Pancreas (tissue), 10 donors: ENCODE measurements around the gene ANK2. TPM values are rescaled to one million over a fixed set of nuclear protein-coding genes. Genes with fewer than 3 reads are reported as not detected.

Experiments
- ATAC-seq, 4 donors: fragments of 200-7000 bp; cut with Tn5 transposase; one replicate each; pipeline versions ENCODE4 v1.8.0 to v1.9.1; 2020; ENCODE audit warnings: mild to moderate bottlenecking in 4 of 4, moderate library complexity in 4 of 4
- DNase-seq, 6 donors: peaks; one replicate each; pipeline ENCODE4 v3.0.0-alpha.2; 2020
- FAIRE-seq: peaks from 2 replicates; lab custom pipeline; 2012; peaks lifted over from hg19 to GRCh38; lab: Jason Lieb, UNC
- H3K27ac ChIP-seq, 4 donors: fragments of 200-600 bp; sonication (generic); 1 replicate in 3 of 4; 2 replicates in 1 of 4; pipeline versions ENCODE4 v1.5.0 to v1.8.0; 2020
- H3K27me3 ChIP-seq, 4 donors: fragments of 200-600 bp; one replicate each; pipeline ENCODE4 v1.8.0; 2021
- H3K36me3 ChIP-seq, 3 donors: fragments of 200-600 bp; sonication (generic) in 1 of 3; one replicate each; pipeline versions ENCODE4 v1.5.0 to v1.8.0; 2020 to 2021
- H3K4me1 ChIP-seq, 3 donors: fragments of 200-600 bp; one replicate each; pipeline ENCODE4 v1.8.0; 2021
- H3K4me3 ChIP-seq, 4 donors: fragments of 200-600 bp; sonication (generic) in 2 of 4; one replicate each; pipeline versions ENCODE4 v1.5.0 to v1.8.0; 2020 to 2021
- H3K9me3 ChIP-seq, 4 donors: fragments of 200-600 bp; one replicate each; pipeline ENCODE4 v1.8.0; 2021
- WGBS, 2 donors: extraction: QIAGEN DNeasy Blood & Tissue Kit; methylation state at CpG; one replicate each; pipeline ENCODE4 v1.1.7; 2013; 5-methylcytosine and 5-hydroxymethylcytosine counted together
- intact Hi-C, 3 donors: fragments of 100-400 bp; cut with DNase I; formaldehyde crosslinking; loops; one replicate each; pipeline versions ENCODE4 v1.11.1 to v1.14.2; 2022
- polyA plus RNA-seq, 2 donors: library from polyadenylated mRNA; stranded (reverse); fragments of 200-250 nt; gene quantifications; one replicate each; pipeline ENCODE4 v1.2.3, GENCODE V29; 2013
- total RNA-seq, 6 donors: library from RNA; stranded (reverse); fragmentation: NEBNext Ultra II Directional in 4 of 6; extraction: Animal tissue kit (Norgen Biotek cat#: 25700) in 4 of 6; gene quantifications; one replicate each; pipeline versions ENCODE4 v1.2.1 to v1.2.4, GENCODE V29; 2021 to 2023
- TF ChIP-seq, protein P1 (sequence below), 4 donors: fragments of 200-600 bp; sonication (generic) in 3 of 4; IDR thresholded peaks; one replicate each; pipeline versions ENCODE4 v1.5.0 to v1.8.0; 2021; ENCODE audit warnings: antibody characterized with exemption in 4 of 4
- donor health status: healthy with polysubstance abuse.
- donor health status: DM: no; HTN: no; CAD: no; lungs with moderate emphysema.
- donor health status: DM: no; HTN: no; CAD: no.
- donor health status: control.
- donor health status: control.
- donor health status: Bipolar disorder and iron deficiency.
- donor health status: DM: yes; HTN: yes; CAD: no.
- donor health status: DM: no; HTN: no; CAD: no.
- donor health status: DM: no; HTN: no; CAD: no.
- donor health status: DM: yes; HTN: yes; CAD: no.

The ANK2 gene
- total and polyA plus RNA-seq, 8 donors = 1.0 to 4.2 (median 2.7) TPM

DNA sequence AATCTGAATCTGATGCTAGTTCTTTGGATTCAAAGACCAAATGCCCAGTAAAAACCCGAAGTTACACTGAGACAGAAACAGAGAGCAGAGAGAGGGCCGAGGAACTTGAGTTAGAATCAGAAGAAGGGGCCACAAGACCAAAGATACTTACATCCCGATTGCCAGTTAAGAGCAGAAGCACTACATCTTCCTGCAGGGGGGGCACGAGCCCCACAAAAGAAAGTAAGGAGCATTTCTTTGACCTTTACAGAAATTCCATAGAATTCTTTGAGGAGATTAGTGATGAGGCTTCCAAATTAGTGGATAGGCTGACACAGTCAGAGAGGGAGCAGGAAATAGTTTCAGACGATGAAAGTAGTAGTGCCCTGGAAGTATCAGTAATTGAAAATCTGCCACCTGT is 309.3 kb downstream of the ANK2 start:
- DNase-seq (no peak), ATAC-seq (no peak), FAIRE-seq (no peak)
- Histone ChIP-seq H3K4me1 (no peaks in the 10 kb centered on the region), H3K36me3 (no peaks in the 10 kb centered on the region), H3K4me3 (no peak overlapping the region), H3K27me3 (no peaks in the 10 kb centered on the region), H3K9me3 (no peaks in the 10 kb centered on the region), H3K27ac (no peak overlapping the region)
- WGBS, 2 donors = 66 to 74% methylated on average over 5 of the region's 5 CpGs
- TF ChIP-seq, protein P1, sequence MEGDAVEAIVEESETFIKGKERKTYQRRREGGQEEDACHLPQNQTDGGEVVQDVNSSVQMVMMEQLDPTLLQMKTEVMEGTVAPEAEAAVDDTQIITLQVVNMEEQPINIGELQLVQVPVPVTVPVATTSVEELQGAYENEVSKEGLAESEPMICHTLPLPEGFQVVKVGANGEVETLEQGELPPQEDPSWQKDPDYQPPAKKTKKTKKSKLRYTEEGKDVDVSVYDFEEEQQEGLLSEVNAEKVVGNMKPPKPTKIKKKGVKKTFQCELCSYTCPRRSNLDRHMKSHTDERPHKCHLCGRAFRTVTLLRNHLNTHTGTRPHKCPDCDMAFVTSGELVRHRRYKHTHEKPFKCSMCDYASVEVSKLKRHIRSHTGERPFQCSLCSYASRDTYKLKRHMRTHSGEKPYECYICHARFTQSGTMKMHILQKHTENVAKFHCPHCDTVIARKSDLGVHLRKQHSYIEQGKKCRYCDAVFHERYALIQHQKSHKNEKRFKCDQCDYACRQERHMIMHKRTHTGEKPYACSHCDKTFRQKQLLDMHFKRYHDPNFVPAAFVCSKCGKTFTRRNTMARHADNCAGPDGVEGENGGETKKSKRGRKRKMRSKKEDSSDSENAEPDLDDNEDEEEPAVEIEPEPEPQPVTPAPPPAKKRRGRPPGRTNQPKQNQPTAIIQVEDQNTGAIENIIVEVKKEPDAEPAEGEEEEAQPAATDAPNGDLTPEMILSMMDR (IDR thresholded peaks at IDR 0.05) = no peak
- intact Hi-C loops = no loop called here

DNA sequence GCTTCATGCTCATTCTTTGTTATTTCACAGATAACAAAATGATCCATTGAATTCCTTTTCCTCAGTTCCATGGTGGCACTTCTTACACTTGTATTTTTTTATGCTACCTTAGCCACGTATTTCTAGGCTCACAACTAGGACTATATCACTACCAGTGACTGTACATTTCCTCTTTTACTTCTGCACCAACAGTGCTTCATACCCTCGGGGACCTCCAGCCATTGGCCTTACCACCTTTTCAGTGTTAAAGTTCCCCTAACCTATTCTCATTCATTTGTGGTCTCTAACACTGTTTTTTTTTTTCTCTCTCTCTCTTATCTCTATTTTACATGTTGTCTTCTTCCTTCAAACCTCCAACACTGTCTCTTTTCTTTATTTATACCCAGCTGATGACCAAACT is 315.9 kb downstream of the ANK2 start:
- FAIRE-seq (no peak), ATAC-seq (no peak), DNase-seq (no peak)
- Histone ChIP-seq H3K27ac (no peak overlapping the region), H3K4me1 (no peaks in the 10 kb centered on the region), H3K9me3 (no peaks in the 10 kb centered on the region), H3K27me3 (no peaks in the 10 kb centered on the region), H3K36me3 (no peaks in the 10 kb centered on the region), H3K4me3 (no peak overlapping the region)
- intact Hi-C loops = no loop called here
- WGBS, 2 donors = 58 to 69% methylated on average over 2 of the region's 2 CpGs
- TF ChIP-seq, protein P1 (IDR thresholded peaks at IDR 0.05) = no peak

DNA sequence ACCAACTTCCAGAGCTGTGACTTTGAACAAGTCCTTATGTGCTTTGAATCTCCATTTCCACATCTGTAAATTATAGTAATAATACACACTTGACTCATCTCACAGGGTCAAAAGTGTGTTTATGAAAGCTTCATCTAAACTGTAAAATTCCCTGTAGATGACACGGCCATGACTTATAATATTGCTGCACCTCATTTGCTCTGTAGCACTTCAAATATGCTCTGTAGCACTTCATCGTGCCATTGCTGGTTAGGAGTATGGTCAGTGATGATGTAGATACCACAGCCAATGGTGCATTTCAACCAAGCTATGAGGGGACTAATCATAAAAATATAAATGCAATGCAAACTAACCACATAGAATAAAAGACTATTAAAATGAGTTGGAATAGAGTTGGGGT is 318.6 kb downstream of the ANK2 start:
- no peak for ATAC-seq
- no peaks in the 10 kb centered on the region for H3K36me3 ChIP-seq
- WGBS, 2 donors = 73 to 95% methylated on average over 2 of the region's 2 CpGs
- no peak overlapping the region for H3K27ac ChIP-seq
- no peaks in the 10 kb centered on the region for H3K27me3 ChIP-seq
- DNase-seq = no peak
- no peaks in the 10 kb centered on the region for H3K9me3 ChIP-seq
- TF ChIP-seq, protein P1 (IDR thresholded peaks at IDR 0.05) = no peak
- intact Hi-C loops = no loop called here
- H3K4me1 ChIP-seq = no peaks in the 10 kb centered on the region
- no peak overlapping the region for H3K4me3 ChIP-seq
- FAIRE-seq = no peak

DNA sequence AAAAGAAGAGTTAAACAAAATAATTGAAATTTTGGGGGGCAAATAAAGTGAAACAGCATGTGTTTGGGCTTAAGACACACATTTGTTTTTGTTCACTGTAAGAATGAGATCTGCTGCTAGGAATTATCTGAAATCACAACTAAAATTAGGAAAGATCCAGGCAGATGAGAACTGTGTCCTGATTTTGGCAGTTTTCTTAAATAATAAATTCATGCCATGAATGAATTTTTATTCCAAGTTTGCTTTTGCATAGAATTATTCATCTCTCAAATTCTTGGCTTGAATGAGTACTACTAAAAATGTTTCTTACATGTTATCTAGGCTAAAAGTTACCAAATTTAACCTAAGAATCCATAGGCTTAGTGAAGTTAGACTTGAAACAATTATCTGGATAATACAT is 321.7 kb downstream of the ANK2 start:
- H3K9me3 ChIP-seq = no peaks in the 10 kb centered on the region
- DNase-seq (no peak), FAIRE-seq (no peak), ATAC-seq (no peak)
- intact Hi-C loops = no loop called here
- peaks cover 0 to 3% (median 0%) of the 10 kb centered on the region in 3 donors for H3K4me1 ChIP-seq
- H3K27ac ChIP-seq = no peak overlapping the region
- H3K36me3 ChIP-seq = no peaks in the 10 kb centered on the region
- H3K4me3 ChIP-seq = no peak overlapping the region
- no peaks in the 10 kb centered on the region for H3K27me3 ChIP-seq
- TF ChIP-seq, protein P1 (IDR thresholded peaks at IDR 0.05) = no peak

DNA sequence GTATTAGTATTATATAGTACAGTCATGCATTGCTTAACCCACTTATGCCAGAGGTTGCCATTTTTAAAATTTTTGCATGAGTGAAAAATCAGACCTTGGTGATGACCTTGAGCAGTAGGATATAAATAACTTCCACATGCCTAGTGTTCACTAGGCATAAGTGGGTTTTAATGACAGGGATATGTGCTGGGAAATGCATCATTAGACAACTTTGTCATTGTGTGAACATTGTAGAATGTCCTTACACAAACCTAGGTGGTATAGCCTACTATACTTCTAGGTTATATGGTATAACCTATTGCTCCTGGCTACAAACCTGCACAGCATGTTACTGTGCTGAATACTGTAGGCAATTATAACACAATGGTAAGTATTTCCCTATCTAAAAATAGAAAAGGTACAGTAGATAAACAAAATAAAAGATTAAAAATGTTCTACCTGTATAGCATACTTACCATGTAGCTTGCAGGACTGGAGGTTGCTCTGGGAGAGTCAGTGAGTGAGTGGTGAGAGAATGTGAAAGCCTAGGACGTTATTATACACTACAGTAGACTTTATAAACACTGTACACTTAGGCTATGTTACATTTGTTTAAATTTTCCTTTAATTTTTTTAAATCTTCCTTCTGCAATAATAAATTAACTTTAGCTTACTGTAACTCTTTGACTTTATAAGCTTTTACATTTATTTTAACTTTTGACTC is 326.7 kb downstream of the ANK2 start:
- Histone ChIP-seq H3K9me3 (no peaks in the 10 kb centered on the region), H3K27ac (no peak overlapping the region), H3K36me3 (no peaks in the 10 kb centered on the region), H3K27me3 (no peaks in the 10 kb centered on the region), H3K4me3 (no peak overlapping the region), H3K4me1 (peaks cover 0 to 3% (median 0%) of the 10 kb centered on the region in 3 donors)
- 86 to 97% methylated on average over 1 of the region's 1 CpG for whole genome bisulfite sequencing, 2 donors
- TF ChIP-seq, protein P1 (IDR thresholded peaks at IDR 0.05) = no peak
- intact Hi-C loops = no loop called here
- no peak for FAIRE-seq
- DNase-seq = no peak
- ATAC-seq = no peak
